ENCODE measurements around the gene SSUH2.

SSUH2 gene

DNA sequence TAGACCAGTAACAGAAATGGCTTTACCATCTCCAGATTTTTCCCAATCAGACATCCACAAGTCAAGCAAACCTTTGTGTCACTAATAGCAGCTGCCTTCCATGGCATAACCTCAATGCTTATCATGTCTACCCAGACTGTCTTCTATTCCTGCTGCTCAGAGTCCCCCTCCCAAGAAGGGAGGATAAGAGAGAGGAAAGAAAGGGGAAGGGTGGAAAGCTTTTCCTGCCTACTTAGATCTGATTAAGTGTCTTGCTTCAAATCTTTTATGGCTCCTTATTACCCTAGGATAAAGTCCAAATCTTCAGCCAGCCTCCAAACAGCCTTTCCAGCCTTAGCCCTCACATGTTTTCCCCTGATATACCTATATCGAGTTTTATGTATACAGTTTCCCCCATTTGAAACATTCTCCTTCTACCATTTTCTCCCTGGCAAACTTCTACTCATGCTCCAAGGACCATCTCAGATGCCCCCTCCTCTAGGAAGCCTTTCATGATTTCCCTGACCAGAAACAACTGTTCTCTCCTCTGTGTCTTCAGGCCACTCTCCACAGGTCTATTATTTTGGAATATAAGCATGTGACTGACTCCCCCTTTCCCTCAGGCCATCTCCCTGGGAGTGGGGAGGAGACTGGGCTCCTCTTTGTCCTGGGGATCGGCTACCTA, 7.9 kb upstream of the SSUH2 start:
- FAIRE-seq: no peak
- DNase-seq (ENCODE audit: insufficient read length, low spot score): no peak
- TF ChIP-seq POLR2A (IDR thresholded peaks at IDR 0.05; ENCODE audit: low read depth, low read length): no peak

DNA sequence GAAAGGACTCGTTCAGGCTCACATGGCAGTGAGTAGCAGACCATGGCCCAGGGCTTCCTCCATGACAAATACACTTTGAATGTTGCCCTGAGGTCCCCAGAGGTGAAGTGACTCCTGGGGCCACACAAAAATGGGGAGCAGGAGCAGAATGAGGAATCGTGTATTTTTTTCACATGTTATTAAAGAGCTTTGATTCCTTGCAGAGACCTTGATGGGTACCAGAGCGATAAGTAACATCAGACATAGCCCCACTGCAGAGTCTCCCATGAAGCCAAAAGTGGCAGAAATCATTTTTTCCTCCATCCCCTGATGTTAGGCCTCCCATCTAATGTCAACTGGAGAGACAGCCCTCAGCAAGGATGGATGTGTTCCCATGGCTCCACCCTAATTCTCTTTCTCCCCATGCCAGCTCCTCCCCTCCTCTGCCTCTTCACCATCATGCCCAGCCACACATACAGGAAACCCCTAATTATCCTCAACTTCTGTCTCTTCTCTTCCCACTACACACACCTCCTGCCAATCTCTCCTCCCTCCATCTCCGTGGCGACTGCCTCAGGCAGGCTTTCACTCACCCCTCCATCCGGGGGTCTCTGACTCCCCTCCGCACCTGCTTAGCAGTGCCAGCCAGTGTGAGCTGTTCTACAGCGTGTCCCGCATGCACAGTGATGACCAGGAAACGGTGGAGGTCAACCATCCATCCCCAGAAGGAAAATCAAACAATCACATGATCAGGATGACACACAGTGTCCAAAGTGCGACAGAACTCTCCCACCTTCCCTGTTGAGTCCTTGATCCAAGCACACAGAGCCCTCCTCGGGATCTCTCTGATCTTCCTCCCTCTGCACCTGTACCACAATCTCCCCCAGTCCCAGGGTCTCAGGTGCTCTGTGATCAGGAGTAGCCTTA, 7.1 kb upstream of the SSUH2 start:
- FAIRE-seq: no peak
- TF ChIP-seq POLR2A (IDR thresholded peaks at IDR 0.05; ENCODE audit: low read depth, low read length): no peak
- DNase-seq (ENCODE audit: insufficient read length, low spot score): no peak

DNA sequence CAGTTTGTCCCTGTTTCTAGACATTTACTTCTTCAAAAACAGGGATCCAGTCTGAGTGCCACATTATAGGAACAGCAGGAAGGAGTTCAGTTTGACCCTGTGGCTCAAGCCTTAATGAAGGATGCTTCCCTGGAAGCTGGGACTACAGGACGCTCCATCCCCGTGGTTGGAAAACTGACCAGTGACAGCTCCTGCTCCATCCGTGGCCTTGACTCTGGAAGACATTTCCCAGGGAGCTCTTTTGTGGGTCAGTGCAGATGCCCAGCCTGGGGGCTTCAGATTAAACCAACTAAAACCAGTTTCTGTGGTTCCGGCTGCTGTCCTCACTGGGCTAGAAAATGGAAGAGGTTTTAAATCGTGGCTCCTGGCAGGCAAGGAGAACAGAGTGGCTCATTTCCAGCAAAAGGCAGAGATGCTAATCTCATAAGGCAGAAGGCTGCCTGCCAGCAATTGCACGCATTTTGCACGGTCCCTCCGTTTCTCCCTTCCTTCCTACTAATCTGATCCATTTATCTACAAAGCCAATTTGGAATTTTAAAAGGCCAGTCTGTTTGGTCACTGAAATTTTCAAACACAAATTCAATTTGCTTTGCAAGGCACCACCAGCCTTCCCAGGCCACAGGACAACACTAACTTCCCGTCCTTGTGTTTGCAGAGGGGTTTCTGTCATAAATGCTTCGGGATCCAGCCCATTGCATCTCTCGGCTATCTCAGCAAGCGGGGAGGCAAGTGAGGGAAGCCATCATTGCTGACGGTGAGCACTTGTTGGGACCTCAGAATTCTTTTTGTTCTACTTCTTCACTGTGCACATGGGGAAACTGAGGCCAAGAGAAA, 6.2 kb upstream of the SSUH2 start:
- no peak for TF ChIP-seq POLR2A (IDR thresholded peaks at IDR 0.05; ENCODE audit: low read depth, low read length)
- FAIRE-seq (no peak), DNase-seq (ENCODE audit: insufficient read length, low spot score) (no peak)

DNA sequence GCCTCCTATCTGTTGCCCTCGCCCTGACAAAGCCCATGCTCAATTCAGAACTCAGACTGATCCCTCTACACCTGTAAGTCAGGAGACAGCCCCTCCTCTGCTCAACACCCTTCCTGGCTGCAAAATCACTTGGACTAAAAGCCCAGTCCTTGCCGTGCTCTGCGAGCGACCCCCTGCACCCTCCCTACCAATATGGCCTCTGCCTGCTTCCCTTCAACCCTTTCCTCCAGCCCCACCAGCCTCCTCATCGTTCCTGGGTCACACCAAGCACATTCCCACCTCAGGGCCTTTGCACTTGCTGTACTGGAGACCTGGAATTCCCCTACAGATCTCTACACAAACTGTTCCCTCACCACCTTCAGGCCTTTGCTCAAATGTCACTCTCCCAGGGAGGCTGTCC, 5.2 kb upstream of the SSUH2 start:
- no peak for TF ChIP-seq POLR2A (IDR thresholded peaks at IDR 0.05; ENCODE audit: low read depth, low read length)
- FAIRE-seq (no peak), DNase-seq (ENCODE audit: insufficient read length, low spot score) (no peak)

DNA sequence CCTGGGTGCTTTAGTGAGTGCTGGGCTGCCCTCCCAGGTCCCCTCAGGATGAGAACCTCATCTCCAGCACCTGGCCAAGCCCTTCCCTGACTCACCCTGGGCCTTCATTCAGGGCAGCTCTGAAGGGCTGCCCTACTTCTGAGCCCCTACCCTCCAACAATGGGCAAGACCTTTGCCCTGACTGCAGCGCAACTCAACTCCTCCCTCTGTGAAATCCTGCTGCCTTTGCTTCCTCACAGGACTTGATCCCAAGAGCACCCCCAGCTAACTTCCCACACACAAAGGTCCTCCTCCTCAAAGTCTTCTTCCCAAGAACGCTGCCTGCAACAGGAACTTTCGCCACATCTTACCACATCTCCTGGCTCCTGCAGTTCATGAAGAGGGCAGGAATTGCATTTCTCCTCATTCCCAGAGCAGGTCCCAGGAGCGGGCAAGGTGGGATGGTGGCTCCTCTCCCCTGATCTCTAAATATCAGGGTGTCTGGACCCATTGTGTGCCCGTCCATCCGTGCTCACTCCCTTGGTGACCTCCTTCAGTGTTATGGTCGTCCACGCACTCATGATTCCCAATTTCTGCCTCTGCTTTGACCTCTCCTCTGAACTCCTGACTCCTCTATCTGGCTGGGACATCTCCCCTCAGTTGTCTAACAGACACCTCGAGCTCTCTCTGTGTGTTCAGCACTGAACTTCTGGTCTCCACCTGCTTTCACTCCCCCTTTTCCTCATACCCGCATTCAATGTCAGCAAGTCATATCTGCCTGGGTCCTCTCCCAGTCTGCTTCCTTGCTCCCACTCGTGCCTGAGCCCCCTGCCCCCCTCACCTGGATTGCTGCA, 4.5 kb upstream of the SSUH2 start:
- FAIRE-seq (no peak), DNase-seq (ENCODE audit: insufficient read length, low spot score) (no peak)
- TF ChIP-seq POLR2A (IDR thresholded peaks at IDR 0.05; ENCODE audit: low read depth, low read length): no peak

DNA sequence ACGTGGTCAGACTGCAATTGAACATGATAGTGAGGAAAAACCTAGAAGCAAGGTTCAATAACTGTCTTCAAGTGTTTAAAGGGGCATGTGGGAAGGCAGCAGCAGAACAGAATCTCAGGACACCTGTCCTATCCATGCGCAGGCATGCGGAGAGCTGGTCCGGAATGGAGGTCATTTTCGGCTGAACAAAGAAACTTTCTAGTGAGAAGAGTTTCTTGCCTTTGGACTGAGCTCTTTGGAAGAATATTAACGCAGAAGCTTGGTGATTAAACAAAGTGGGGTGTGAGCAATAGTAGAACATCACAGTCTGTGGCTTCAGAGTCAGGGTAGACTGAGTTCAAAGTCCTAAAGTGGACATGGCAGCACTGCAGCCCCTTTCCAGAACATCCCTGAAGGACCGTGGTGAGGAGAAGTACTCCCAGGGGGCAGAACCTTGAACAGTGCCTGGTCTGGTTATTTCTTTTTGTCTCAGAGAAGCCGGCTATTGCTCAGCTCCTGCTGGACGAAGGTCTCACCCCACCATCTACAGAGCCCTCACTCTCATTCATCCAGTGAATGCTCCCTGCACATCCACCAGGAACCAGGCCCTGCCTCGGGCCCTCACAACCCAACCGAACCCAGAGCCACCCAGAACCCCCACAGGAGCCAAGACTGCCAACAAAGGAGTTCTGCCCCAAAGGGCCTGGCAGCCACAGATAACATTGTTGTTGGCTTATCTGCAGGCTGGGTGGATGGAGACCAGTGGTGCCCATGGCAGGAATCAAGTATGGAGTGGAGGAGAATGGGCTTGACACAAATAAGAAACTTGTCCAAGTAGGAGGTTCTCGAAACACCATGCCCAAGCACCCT, 2.8 kb upstream of the SSUH2 start:
- FAIRE-seq (no peak), DNase-seq (ENCODE audit: insufficient read length, low spot score) (no peak)
- TF ChIP-seq POLR2A (IDR thresholded peaks at IDR 0.05; ENCODE audit: low read depth, low read length): no peak

DNA sequence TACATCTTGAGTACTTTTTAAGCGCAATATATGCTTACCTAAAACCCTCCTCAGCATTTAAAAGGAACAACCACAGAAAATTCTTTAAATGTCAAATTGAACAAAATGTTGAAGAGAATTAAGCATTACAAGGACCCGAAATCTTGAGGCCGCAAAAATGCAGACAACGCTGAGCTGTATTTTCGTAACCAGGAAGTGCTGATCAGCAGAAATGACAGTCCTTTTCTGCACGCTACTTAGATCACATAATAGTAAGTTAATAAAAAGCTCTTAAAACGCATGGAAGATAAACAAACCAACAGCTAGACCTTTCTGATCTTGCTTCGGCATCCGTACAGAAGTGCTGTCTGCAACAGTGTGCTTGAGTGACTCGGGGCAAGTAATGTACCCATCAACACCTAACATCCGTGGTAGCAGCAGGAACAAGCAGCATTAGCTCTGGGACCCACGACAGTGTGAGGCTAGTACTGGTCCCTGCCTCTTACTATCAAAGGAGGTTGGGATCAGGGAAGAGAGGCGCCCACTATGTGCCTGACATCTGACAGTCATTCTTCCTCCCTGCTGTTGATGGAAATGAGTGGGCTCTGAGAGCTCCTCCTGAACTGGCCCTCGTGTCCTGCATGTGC, 1.8 kb upstream of the SSUH2 start:
- FAIRE-seq (no peak), DNase-seq (ENCODE audit: insufficient read length, low spot score) (no peak)
- TF ChIP-seq POLR2A (IDR thresholded peaks at IDR 0.05; ENCODE audit: low read depth, low read length): no peak

DNA sequence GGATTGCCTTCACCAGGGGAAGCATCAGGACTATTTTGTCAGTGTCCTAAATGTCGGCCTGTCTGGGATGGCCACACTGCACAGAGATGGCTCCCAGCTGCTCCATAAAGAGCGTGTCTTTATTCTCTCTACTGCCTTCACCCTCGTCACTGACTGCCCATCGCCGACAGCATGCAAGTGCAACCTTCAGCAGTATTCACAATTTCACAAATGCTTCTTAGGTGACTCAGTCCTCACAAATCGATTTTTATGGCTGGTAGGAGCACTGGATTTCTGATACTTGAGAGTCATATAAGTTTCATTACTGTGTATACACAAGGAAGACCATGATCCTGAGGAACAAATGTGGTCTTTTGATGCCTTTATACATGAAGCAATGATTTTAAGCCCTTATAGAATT, 1.1 kb upstream of the SSUH2 start:
- no peak for TF ChIP-seq POLR2A (IDR thresholded peaks at IDR 0.05; ENCODE audit: low read depth, low read length)
- no peak for DNase-seq (ENCODE audit: insufficient read length, low spot score)
- FAIRE-seq: no peak

DNA sequence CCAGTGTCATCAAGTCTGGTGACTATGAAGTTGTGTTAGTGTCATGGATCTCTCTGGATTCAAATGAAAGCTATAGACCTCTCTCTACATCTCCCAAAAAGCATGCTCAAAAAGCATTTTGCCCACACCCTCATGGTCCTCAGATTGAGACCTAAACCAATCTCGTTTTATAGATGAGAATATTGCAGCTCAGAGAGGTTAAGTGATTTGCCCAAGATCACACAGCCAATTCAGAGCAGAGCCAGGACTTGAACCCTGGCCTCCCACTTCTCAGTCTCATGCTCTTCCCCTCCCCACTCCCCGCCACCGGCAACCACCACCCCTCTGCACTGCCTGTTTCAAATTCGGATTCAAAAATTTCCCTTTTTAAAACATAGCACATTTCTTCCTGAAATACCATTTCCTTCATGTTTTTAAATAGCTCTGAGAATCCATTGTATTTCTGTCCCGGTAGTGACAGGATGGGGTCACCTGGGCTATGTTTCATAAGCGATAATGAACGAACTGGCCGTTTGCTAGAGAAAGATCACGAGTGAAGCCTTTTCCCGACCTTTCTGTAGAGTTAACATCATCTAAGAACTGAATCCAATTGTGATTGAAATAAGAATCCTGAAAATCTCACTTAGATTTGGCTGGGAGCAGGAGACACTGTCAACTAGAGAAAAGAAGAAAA, 769 bp downstream of the SSUH2 start:
- no peak for TF ChIP-seq POLR2A (IDR thresholded peaks at IDR 0.05; ENCODE audit: low read depth, low read length)
- FAIRE-seq: no peak

DNA sequence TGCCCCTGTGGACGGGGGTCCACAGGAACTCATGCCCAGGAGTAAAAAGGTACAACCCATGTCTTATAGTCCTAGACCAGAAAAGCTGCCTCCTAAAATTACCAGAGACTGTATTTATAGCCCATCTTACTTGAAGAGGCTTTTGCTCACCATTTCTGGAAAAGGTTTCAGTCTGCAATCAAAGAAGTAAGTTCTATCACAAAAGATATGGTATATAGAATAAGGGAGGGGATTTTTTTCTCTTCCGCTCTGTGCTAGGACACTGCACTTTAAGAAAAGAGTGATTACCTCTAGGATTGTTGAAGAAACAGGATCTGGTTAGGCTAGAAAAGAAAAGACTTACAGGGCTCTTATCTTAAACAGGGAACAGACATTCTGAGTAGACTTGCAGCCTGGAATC, 2.6 kb downstream of the SSUH2 start:
- FAIRE-seq (no peak), DNase-seq (ENCODE audit: insufficient read length, low spot score) (no peak)
- no peak for TF ChIP-seq POLR2A (IDR thresholded peaks at IDR 0.05; ENCODE audit: low read depth, low read length)

More for the DNA sequence above, 769 bp downstream of the SSUH2 start:
- no peak for DNase-seq (ENCODE audit: insufficient read length, low spot score)

DNA sequence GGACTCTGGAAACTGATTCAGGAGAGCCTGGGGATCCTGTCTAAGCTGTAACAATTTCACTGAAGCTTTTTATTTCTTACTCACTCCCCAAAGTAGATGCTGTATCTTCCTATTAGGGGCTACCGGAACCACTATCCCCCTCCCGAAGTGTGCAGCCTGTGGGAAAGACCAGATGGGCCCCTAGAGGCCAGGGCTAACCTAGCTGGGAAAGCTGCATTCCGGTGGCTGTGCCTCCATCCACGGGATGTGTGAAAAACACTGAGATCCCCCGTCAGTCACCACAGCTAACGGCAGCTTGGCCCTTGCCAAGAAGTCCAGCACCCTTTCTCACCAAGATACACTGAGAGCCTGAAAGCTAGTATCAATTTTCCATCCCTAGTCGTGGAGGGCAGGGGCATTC, 3.1 kb downstream of the SSUH2 start:
- TF ChIP-seq POLR2A (IDR thresholded peaks at IDR 0.05; ENCODE audit: low read depth, low read length): no peak

DNA sequence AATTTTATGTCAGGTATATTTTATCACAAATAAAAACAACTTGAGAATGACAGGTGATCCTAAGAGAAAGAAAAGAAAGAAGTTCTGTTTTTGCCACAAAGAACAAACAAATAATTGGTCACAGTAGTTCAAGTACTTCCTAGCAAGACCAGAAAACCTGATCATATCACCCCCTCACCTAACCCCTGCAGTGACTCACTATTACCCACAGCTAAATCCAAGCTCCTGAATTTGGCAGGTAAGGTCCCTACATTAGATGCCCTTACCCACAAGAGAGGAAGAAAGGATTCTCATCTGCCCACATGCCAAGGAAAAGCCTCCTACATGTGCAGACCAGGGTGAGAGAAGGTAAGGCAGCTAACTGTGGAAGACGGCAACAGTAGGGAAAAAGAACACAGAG, 4.4 kb downstream of the SSUH2 start:
- TF ChIP-seq POLR2A (IDR thresholded peaks at IDR 0.05; ENCODE audit: low read depth, low read length): no peak
- DNase-seq (ENCODE audit: insufficient read length, low spot score) (no peak), FAIRE-seq (no peak)

More for the DNA sequence above, 3.1 kb downstream of the SSUH2 start:
- FAIRE-seq (no peak), DNase-seq (ENCODE audit: insufficient read length, low spot score) (no peak)

All from H54 (cell line).